Neuronal stem cell (in vitro differentiated cells): ENCODE results near the gene SP140.
"Not testable (repeated sequence)": the region's sequence is repeated elsewhere in the genome, so short reads cannot be mapped to it uniquely, and the experiment has no call there.

Source experiments
- DNase-seq: peaks from one replicate; pipeline ENCODE4 v3.0.0-alpha.2; 2013; ENCODE audit warnings: low spot score
- H2AFZ ChIP-seq: one replicate; pipeline ENCODE4 v1.6.1; 2013; ENCODE audit warnings: mild to moderate bottlenecking, low read length, inconsistent platforms
- H2AK5ac ChIP-seq: 2 replicates; pipeline ENCODE4 v1.6.1; 2013; ENCODE audit warnings: low read depth, mild to moderate bottlenecking, inconsistent platforms, low read length, moderate library complexity, mixed read lengths
- H2BK120ac ChIP-seq: 2 replicates; pipeline ENCODE4 v1.6.1; 2013; ENCODE audit warnings: low read depth, mild to moderate bottlenecking, inconsistent platforms, low read length, moderate library complexity, mixed read lengths
- H2BK12ac ChIP-seq: one replicate; pipeline ENCODE4 v1.6.1; 2013; ENCODE audit warnings: low read length, inconsistent platforms
- H2BK15ac ChIP-seq: 2 replicates; pipeline ENCODE4 v1.6.1; 2013; ENCODE audit warnings: mild to moderate bottlenecking, low read length, inconsistent platforms, mixed read lengths
- H2BK5ac ChIP-seq: one replicate; pipeline ENCODE4 v1.6.1; 2013; ENCODE audit warnings: inconsistent platforms, mild to moderate bottlenecking, low read length, moderate library complexity
- H3K14ac ChIP-seq: one replicate; pipeline ENCODE4 v1.6.1; 2013; ENCODE audit warnings: low read length, inconsistent platforms
- H3K18ac ChIP-seq: 2 replicates; pipeline ENCODE4 v1.6.1; 2013; ENCODE audit warnings: low read length, inconsistent platforms
- H3K23ac ChIP-seq: 2 replicates; pipeline ENCODE4 v1.6.1; 2013; ENCODE audit warnings: low read depth, mild to moderate bottlenecking, mixed read lengths, low read length, inconsistent platforms; ENCODE audit not compliant: poor library complexity
- H3K27ac ChIP-seq: replicated peaks from 3 replicates; pipeline ENCODE4 v1.5.1; 2013; ENCODE audit warnings: low read length, inconsistent platforms
- H3K27me3 ChIP-seq, 3 experiments: 2 replicates each; pipeline ENCODE4 v1.6.1; 2013; ENCODE audit warnings: low read length in 3 of 3, mild to moderate bottlenecking in 2 of 3, inconsistent platforms in 1 of 3, low read depth in 1 of 3, mixed read lengths in 1 of 3, moderate library complexity in 1 of 3; ENCODE audit not compliant: control insufficient read depth in 3 of 3, insufficient read depth in 3 of 3
- H3K36me3 ChIP-seq, 2 donors: replicated peaks in 1 of 2; 2 replicates each; pipeline ENCODE4 v1.6.1; 2013; ENCODE audit warnings: low read length in 2 of 2; ENCODE audit not compliant: control insufficient read depth in 2 of 2, insufficient read depth in 2 of 2
- H3K4ac ChIP-seq: 2 replicates; pipeline ENCODE4 v1.6.1; 2013; ENCODE audit warnings: inconsistent platforms, mild to moderate bottlenecking, low read length, moderate library complexity
- H3K4me1 ChIP-seq, 2 donors: 1 replicate in 1 of 2; 2 replicates in 1 of 2; pipeline ENCODE4 v1.6.1; 2013; ENCODE audit warnings: low read length in 2 of 2, low read depth in 1 of 2; ENCODE audit not compliant: control insufficient read depth in 2 of 2, insufficient read depth in 1 of 2
- H3K4me2 ChIP-seq: one replicate; pipeline ENCODE4 v1.6.1; 2013; ENCODE audit warnings: mild to moderate bottlenecking, low read length, inconsistent platforms; ENCODE audit not compliant: insufficient read depth, poor library complexity, severe bottlenecking
- H3K4me3 ChIP-seq, 2 donors: 2 replicates each; pipeline ENCODE4 v1.5.1; 2013; ENCODE audit warnings: low read length in 2 of 2, mild to moderate bottlenecking in 2 of 2, inconsistent platforms in 1 of 2, moderate library complexity in 1 of 2
- H3K79me1 ChIP-seq: one replicate; pipeline ENCODE4 v1.6.1; 2013; ENCODE audit warnings: low read depth, mild to moderate bottlenecking, inconsistent platforms, low read length, moderate library complexity
- H3K9ac ChIP-seq: one replicate; pipeline ENCODE4 v1.6.1; 2013; ENCODE audit warnings: mild to moderate bottlenecking, low read depth, low read length, inconsistent platforms; ENCODE audit not compliant: poor library complexity
- H3K9me3 ChIP-seq, 2 donors: replicated peaks in 1 of 2; 2 replicates each; pipeline versions ENCODE3 to v1.6.1; 2013; ENCODE audit warnings: low read length in 2 of 2, mild to moderate bottlenecking in 2 of 2, inconsistent platforms in 1 of 2, low read depth in 1 of 2, mixed read lengths in 1 of 2, moderate library complexity in 1 of 2; ENCODE audit not compliant: control insufficient read depth in 2 of 2, insufficient read depth in 1 of 2
- H4K8ac ChIP-seq: one replicate; pipeline ENCODE4 v1.6.1; 2013; ENCODE audit warnings: low read depth, mild to moderate bottlenecking, inconsistent platforms, low read length, moderate library complexity
- H4K91ac ChIP-seq: one replicate; pipeline ENCODE4 v1.6.1; 2013; ENCODE audit warnings: low read length, low read depth, mild to moderate bottlenecking, inconsistent platforms; ENCODE audit not compliant: poor library complexity
- WGBS, 2 donors: extraction: QIAGEN DNeasy Blood & Tissue Kit; methylation state at CpG; one replicate each; pipeline ENCODE4 v1.1.7; 2013; ENCODE audit warnings: missing lambda C conversion rate in 2 of 2, mixed read lengths in 1 of 2; ENCODE audit not compliant: insufficient read length in 2 of 2, insufficient replicate concordance in 1 of 2; ENCODE audit errors: extremely low coverage in 2 of 2; 5-methylcytosine and 5-hydroxymethylcytosine counted together

The SP140 gene

DNA sequence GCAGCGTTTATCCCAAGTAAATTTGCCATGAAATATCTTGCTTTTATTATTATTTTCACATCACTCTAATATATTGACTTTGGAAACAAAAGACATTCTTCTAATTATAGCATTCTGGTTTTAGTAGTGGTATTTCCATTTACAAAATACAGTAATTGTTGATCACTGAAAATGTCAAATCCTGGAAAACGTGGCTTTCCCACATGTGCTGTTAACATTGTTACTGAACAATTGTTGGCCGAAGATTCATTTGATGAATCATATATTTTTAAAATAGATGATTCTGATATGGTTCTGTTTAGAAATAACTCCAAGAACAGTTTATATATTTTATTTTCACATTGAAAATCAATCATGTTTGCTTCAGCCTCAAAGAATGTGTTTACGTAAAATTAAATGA lies 32.9 kb downstream of the SP140 start:
- no peak overlapping the region for H4K8ac ChIP-seq
- H3K4me2 ChIP-seq = no peak overlapping the region
- WGBS, 2 donors = no CpG with 5 or more reads among the region's 4 CpGs
- H3K79me1 ChIP-seq = no peaks in the 10 kb centered on the region
- no peaks in the 10 kb centered on the region for H3K4me1 ChIP-seq
- H3K18ac ChIP-seq = no peak overlapping the region
- no peak overlapping the region for H2BK120ac ChIP-seq
- H2BK15ac ChIP-seq = no peak overlapping the region
- no peaks in the 10 kb centered on the region for H3K9me3 ChIP-seq
- H2AFZ ChIP-seq = no peak overlapping the region
- no peak overlapping the region for H2AK5ac ChIP-seq
- DNase-seq = no peak
- H3K27me3 ChIP-seq = no peaks in the 10 kb centered on the region
- H3K4me3 ChIP-seq = no peak overlapping the region
- no peak overlapping the region for H4K91ac ChIP-seq
- no peak overlapping the region for H3K27ac ChIP-seq
- H3K23ac ChIP-seq = no peak overlapping the region
- H3K36me3 ChIP-seq = no peaks in the 10 kb centered on the region
- no peak overlapping the region for H2BK12ac ChIP-seq
- H2BK5ac ChIP-seq = no peak overlapping the region
- no peak overlapping the region for H3K14ac ChIP-seq
- H3K9ac ChIP-seq = no peak overlapping the region
- no peak overlapping the region for H3K4ac ChIP-seq

DNA sequence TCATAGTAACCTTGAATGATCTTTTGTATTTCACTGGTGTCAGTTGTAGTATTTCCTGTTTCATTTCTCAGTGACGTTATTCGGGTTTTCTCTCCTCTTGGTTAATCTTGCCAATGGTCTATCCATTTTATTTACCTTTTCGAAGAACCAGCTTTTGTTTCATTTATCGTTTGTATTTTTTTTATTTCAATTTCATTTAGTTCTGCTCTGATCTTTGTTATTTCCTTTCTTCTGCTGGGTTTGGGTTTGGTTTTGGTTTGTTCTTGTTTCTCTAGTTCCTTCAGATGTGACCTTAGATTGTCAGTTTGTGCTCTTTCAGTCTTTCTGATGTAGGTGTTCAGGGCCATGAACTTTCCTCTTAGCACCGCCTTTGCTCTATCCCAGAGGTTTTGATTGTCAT lies 36.7 kb downstream of the SP140 start:
- Histone ChIP-seq H3K9me3 (no peaks in the 10 kb centered on the region), H3K23ac (no peak overlapping the region), H2BK120ac (no peak overlapping the region), H3K4me2 (no peak overlapping the region), H4K91ac (no peak overlapping the region), H3K27me3 (no peaks in the 10 kb centered on the region), H4K8ac (no peak overlapping the region), H2BK15ac (no peak overlapping the region), H3K36me3 (no peaks in the 10 kb centered on the region), H3K4ac (no peak overlapping the region), H2BK12ac (no peak overlapping the region), H3K27ac (no peak overlapping the region), H2AK5ac (no peak overlapping the region), H3K4me3 (no peak overlapping the region), H3K14ac (no peak overlapping the region), H3K18ac (no peak overlapping the region), H2AFZ (no peak overlapping the region), H3K9ac (no peak overlapping the region), H2BK5ac (no peak overlapping the region), H3K4me1 (peaks cover 0 to 3% of the 10 kb centered on the region in 2 donors), H3K79me1 (no peaks in the 10 kb centered on the region)
- no peak for DNase-seq
- WGBS, 2 donors = no CpG with 5 or more reads among the region's 5 CpGs

DNA sequence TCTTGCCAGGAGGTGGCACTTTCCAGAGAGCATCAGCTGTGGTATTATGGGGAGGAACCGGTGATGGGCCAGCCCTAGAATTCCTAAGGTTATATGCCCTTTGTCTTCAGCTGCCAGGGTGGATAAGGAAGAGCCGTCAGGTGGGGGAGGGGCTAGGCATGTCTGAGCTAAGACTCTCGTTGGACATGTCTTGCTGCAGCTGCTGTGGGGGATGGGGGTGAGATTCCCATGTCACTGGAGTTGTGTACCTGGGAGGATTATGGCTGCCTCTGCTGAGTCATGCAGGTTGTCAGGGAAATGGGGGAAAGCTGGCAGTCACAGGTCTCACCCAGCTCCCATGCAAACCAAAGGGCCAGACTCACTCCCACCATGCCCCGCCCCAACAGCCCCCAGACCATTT lies 39.4 kb downstream of the SP140 start:
- not testable (repeated sequence) for H2BK12ac ChIP-seq, H3K4me1 ChIP-seq, H3K36me3 ChIP-seq, H3K4me3 ChIP-seq, H2AK5ac ChIP-seq, H3K27ac ChIP-seq, H2BK5ac ChIP-seq, H2AFZ ChIP-seq, H3K14ac ChIP-seq, H3K79me1 ChIP-seq, H3K9me3 ChIP-seq, H3K23ac ChIP-seq, H3K9ac ChIP-seq, DNase-seq, H4K91ac ChIP-seq, H3K4me2 ChIP-seq, H2BK120ac ChIP-seq, H4K8ac ChIP-seq, H3K4ac ChIP-seq, H2BK15ac ChIP-seq, H3K27me3 ChIP-seq
- no CpG with 5 or more reads among the region's 4 CpGs for WGBS, 2 donors
- H3K18ac ChIP-seq = peak overlapping the region; percentile 70

DNA sequence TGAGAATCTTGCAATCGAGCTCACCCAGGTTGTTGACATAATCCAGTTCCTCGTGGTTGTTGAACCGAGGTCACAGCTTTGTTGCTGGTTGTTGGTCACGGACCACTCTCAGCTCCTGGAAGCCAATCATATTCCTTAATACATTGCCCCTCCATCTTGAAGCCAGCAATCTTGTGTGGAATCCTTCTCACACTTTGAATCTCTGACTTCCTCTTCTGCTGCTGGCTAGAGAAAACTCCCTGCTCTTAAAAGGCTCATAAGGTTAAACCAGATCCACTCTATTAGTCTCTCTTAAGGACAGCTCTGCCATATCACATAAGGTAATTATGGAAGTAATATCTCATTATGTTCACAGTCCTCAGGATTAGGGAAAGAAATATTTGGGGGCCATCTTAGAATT lies 41.1 kb downstream of the SP140 start:
- H3K9me3 ChIP-seq = no peaks in the 10 kb centered on the region
- no peak overlapping the region for H2AFZ ChIP-seq
- no CpG with 5 or more reads among the region's 4 CpGs for WGBS, 2 donors
- H3K79me1 ChIP-seq = no peaks in the 10 kb centered on the region
- H3K36me3 ChIP-seq = no peaks in the 10 kb centered on the region
- H4K8ac ChIP-seq = no peak overlapping the region
- no peak overlapping the region for H3K27ac ChIP-seq
- no peak overlapping the region for H2BK15ac ChIP-seq
- no peak overlapping the region for H3K4me2 ChIP-seq
- no peak overlapping the region for H3K9ac ChIP-seq
- no peak overlapping the region for H2BK12ac ChIP-seq
- H3K27me3 ChIP-seq = no peaks in the 10 kb centered on the region
- H2BK120ac ChIP-seq = no peak overlapping the region
- no peak overlapping the region for H3K4me3 ChIP-seq
- H3K14ac ChIP-seq = no peak overlapping the region
- peaks cover 0 to 3% of the 10 kb centered on the region in 2 donors for H3K4me1 ChIP-seq
- H2AK5ac ChIP-seq = no peak overlapping the region
- H4K91ac ChIP-seq = no peak overlapping the region
- H2BK5ac ChIP-seq = no peak overlapping the region
- H3K23ac ChIP-seq = no peak overlapping the region
- no peak overlapping the region for H3K18ac ChIP-seq
- H3K4ac ChIP-seq = no peak overlapping the region
- no peak for DNase-seq
